ENCODE data around the gene DUSP6. TPM values are rescaled to one million over a fixed set of nuclear protein-coding genes. Genes with fewer than 3 reads are reported as not detected.

The DUSP6 gene
- total and polyA plus RNA-seq, 2 of the 13 experiments (the other 11 are each of a cell fraction or from before 2014, with no cell fraction given): 40.9 to 161 TPM

DNA sequence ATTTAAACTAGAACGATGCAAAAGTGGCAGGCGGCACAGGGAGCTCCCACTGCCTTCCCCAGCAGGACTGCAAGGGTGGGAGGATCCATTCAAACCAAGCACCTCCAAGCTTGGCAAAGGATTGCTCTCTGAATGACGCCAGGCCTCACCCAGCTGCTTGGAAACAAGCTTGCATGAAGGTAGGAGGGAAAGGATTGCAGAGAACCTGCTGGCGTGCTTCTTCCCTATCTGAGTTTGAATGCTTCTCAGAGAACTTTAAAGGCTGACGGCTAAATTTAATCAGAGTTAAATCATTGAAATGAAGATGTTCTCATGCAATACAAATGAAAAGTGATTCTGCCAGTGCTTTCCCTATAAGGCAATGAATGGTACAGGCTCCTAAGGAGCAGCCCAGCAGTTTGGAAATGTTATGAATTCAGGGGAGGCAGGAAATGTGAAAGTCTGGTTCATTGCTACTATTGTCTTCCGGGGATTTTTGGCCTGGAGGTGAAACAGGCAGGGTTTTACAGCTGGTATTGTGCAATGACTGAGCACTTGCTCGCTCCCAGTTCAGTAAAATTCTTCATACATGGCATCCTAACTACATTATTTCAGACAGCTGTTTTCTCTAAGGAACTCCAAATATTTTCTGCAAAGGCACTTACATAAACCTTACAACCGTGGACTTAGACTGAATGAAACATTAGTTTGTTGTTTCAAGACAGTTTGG lies 31.9 kb upstream of the DUSP6 start (continued):
- TF ChIP-seq NR2C2 (CRISPR knock-in tag; IDR thresholded peaks at IDR 0.05; ENCODE audit: borderline replicate concordance) (0 out of 2 replicates have a peak, but pooled peaks have one; percentile 32), THAP11 (CRISPR knock-in tag; IDR thresholded peaks at IDR 0.05) (0 out of 2 replicates have a peak, but pooled peaks have one; percentile 26), SAP130 (CRISPR knock-in tag; IDR thresholded peaks at IDR 0.05; ENCODE audit: low read depth) (peak; percentile 69), MXD4 (CRISPR knock-in tag; IDR thresholded peaks at IDR 0.05) (no peak), KLF12 (CRISPR knock-in tag; IDR thresholded peaks at IDR 0.05; ENCODE audit: borderline replicate concordance) (no peak), TCF12 (IDR thresholded peaks at IDR 0.05) (no peak), TCF12 (CRISPR knock-in tag; IDR thresholded peaks at IDR 0.05) (no peak), GABPB1 (CRISPR knock-in tag; IDR thresholded peaks at IDR 0.05) (peak; percentile 49; the same call in 1 of the 2 replicates), IKZF1 (IDR thresholded peaks at IDR 0.05) (no peak), PRPF4 (IDR thresholded peaks at IDR 0.05; ENCODE audit: low read depth, low read length, poor library complexity, severe bottlenecking) (no peak), PHF21A (CRISPR knock-in tag; IDR thresholded peaks at IDR 0.05) (0 out of 2 replicates have a peak, but pooled peaks have one; percentile 32), ZNF335 (CRISPR knock-in tag; IDR thresholded peaks at IDR 0.05) (no peak), GFI1 (CRISPR knock-in tag; IDR thresholded peaks at IDR 0.05; ENCODE audit: borderline replicate concordance) (no peak), HMG20B (CRISPR knock-in tag; conservative IDR thresholded peaks at IDR 0.05) (no peak), ESRRA (CRISPR knock-in tag; IDR thresholded peaks at IDR 0.05; ENCODE audit: low read depth) (no peak), TAF15 (IDR thresholded peaks at IDR 0.05; ENCODE audit: low read depth, low read length, poor library complexity, severe bottlenecking) (no peak), HHEX (CRISPR knock-in tag; IDR thresholded peaks at IDR 0.05) (no peak)
- TF ChIP-seq, protein P1, sequence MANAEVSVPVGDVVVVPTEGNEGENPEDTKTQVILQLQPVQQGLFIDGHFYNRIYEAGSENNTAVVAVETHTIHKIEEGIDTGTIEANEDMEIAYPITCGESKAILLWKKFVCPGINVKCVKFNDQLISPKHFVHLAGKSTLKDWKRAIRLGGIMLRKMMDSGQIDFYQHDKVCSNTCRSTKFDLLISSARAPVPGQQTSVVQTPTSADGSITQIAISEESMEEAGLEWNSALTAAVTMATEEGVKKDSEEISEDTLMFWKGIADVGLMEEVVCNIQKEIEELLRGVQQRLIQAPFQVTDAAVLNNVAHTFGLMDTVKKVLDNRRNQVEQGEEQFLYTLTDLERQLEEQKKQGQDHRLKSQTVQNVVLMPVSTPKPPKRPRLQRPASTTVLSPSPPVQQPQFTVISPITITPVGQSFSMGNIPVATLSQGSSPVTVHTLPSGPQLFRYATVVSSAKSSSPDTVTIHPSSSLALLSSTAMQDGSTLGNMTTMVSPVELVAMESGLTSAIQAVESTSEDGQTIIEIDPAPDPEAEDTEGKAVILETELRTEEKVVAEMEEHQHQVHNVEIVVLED (CRISPR knock-in tag; IDR thresholded peaks at IDR 0.05; ENCODE audit: borderline replicate concordance): no peak
- TF ChIP-seq, protein P2, sequence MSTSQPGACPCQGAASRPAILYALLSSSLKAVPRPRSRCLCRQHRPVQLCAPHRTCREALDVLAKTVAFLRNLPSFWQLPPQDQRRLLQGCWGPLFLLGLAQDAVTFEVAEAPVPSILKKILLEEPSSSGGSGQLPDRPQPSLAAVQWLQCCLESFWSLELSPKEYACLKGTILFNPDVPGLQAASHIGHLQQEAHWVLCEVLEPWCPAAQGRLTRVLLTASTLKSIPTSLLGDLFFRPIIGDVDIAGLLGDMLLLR (CRISPR knock-in tag; IDR thresholded peaks at IDR 0.05): no peak
- TF ChIP-seq, protein P3, sequence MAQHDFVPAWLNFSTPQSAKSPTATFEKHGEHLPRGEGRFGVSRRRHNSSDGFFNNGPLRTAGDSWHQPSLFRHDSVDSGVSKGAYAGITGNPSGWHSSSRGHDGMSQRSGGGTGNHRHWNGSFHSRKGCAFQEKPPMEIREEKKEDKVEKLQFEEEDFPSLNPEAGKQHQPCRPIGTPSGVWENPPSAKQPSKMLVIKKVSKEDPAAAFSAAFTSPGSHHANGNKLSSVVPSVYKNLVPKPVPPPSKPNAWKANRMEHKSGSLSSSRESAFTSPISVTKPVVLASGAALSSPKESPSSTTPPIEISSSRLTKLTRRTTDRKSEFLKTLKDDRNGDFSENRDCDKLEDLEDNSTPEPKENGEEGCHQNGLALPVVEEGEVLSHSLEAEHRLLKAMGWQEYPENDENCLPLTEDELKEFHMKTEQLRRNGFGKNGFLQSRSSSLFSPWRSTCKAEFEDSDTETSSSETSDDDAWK (CRISPR knock-in tag; IDR thresholded peaks at IDR 0.05): no peak
- TF ChIP-seq, protein P4, sequence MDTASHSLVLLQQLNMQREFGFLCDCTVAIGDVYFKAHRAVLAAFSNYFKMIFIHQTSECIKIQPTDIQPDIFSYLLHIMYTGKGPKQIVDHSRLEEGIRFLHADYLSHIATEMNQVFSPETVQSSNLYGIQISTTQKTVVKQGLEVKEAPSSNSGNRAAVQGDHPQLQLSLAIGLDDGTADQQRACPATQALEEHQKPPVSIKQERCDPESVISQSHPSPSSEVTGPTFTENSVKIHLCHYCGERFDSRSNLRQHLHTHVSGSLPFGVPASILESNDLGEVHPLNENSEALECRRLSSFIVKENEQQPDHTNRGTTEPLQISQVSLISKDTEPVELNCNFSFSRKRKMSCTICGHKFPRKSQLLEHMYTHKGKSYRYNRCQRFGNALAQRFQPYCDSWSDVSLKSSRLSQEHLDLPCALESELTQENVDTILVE (CRISPR knock-in tag; IDR thresholded peaks at IDR 0.05): no peak
- TF ChIP-seq, protein P5, sequence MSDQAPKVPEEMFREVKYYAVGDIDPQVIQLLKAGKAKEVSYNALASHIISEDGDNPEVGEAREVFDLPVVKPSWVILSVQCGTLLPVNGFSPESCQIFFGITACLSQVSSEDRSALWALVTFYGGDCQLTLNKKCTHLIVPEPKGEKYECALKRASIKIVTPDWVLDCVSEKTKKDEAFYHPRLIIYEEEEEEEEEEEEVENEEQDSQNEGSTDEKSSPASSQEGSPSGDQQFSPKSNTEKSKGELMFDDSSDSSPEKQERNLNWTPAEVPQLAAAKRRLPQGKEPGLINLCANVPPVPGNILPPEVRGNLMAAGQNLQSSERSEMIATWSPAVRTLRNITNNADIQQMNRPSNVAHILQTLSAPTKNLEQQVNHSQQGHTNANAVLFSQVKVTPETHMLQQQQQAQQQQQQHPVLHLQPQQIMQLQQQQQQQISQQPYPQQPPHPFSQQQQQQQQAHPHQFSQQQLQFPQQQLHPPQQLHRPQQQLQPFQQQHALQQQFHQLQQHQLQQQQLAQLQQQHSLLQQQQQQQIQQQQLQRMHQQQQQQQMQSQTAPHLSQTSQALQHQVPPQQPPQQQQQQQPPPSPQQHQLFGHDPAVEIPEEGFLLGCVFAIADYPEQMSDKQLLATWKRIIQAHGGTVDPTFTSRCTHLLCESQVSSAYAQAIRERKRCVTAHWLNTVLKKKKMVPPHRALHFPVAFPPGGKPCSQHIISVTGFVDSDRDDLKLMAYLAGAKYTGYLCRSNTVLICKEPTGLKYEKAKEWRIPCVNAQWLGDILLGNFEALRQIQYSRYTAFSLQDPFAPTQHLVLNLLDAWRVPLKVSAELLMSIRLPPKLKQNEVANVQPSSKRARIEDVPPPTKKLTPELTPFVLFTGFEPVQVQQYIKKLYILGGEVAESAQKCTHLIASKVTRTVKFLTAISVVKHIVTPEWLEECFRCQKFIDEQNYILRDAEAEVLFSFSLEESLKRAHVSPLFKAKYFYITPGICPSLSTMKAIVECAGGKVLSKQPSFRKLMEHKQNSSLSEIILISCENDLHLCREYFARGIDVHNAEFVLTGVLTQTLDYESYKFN (CRISPR knock-in tag; conservative IDR thresholded peaks at IDR 0.05): peak; percentile 52
